ENCODE measurements around the gene ABCD1.
"Not testable (repeated sequence)": the region's sequence is repeated elsewhere in the genome, so short reads cannot be mapped to it uniquely, and the experiment has no call there.

The ABCD1 gene

GRCh38 chrX:153709726-153710674 lies 14.7 kb upstream of the ABCD1 start:
- no peak for DNase-seq (ENCODE audit: low read depth)

DNA sequence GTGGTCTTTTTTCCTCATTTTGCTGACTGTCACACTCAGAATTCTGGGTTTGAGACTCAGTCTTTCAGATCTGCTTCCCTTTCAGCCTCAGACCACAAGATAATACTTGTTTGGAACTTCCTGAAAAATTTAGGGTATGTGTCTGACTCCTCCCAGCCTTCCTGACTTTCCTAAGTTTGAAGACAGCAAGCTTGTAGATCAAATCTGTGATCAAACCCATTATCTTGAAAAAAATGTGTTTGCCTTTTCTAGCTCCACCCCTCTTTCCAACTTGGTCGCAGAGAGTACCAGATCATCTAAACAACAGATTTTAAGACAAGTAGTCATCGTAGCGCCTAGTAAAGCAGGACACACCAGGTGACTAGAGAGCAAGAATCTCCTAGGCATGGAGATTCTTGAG lies 10.4 kb upstream of the ABCD1 start:
- no peak for DNase-seq (ENCODE audit: low read depth)

DNA sequence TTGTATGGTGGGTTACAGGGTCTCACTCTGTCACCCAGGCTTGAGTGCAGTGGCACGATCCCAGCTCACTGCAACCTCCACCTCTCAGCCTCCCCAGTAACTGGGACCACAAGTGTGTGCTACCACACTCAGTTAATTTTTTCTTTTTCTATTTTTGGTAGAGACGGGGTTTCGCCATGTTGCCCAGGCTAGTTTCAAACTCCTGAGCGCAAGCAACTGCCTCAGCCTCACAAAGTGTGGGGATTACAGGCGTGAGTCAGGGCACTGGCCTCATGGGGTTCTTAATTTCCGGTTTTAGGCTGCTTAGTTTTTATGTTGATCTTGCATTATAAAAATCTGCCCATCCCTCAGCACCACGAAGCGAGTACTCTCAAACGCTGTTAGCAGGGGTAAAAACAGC lies 7.2 kb upstream of the ABCD1 start:
- DNase-seq (ENCODE audit: low read depth) = no peak

- DNase-seq (ENCODE audit: low read depth) = no peak
Observed at GRCh38 chrX:153719238-153719637, 5.4 kb upstream of the ABCD1 start.

GRCh38 chrX:153719701-153720100 lies 5.0 kb upstream of the ABCD1 start:
- DNase-seq (ENCODE audit: low read depth) = no peak

GRCh38 chrX:153722704-153723350 lies 1.8 kb upstream of the ABCD1 start:
- DNase-seq (ENCODE audit: low read depth) = no peak

GRCh38 chrX:153723351-153724251 lies 1.1 kb upstream of the ABCD1 start:
- DNase-seq (ENCODE audit: low read depth) = peak; percentile 42

DNA sequence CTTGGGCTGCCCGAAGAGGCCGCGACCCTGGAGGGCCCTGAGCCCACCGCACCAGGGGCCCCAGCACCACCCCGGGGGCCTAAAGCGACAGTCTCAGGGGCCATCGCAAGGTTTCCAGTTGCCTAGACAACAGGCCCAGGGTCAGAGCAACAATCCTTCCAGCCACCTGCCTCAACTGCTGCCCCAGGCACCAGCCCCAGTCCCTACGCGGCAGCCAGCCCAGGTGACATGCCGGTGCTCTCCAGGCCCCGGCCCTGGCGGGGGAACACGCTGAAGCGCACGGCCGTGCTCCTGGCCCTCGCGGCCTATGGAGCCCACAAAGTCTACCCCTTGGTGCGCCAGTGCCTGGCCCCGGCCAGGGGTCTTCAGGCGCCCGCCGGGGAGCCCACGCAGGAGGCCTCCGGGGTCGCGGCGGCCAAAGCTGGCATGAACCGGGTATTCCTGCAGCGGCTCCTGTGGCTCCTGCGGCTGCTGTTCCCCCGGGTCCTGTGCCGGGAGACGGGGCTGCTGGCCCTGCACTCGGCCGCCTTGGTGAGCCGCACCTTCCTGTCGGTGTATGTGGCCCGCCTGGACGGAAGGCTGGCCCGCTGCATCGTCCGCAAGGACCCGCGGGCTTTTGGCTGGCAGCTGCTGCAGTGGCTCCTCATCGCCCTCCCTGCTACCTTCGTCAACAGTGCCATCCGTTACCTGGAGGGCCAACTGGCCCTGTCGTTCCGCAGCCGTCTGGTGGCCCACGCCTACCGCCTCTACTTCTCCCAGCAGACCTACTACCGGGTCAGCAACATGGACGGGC lies 579 bp downstream of the ABCD1 start:
- DNase-seq (ENCODE audit: low read depth) = no peak

DNA sequence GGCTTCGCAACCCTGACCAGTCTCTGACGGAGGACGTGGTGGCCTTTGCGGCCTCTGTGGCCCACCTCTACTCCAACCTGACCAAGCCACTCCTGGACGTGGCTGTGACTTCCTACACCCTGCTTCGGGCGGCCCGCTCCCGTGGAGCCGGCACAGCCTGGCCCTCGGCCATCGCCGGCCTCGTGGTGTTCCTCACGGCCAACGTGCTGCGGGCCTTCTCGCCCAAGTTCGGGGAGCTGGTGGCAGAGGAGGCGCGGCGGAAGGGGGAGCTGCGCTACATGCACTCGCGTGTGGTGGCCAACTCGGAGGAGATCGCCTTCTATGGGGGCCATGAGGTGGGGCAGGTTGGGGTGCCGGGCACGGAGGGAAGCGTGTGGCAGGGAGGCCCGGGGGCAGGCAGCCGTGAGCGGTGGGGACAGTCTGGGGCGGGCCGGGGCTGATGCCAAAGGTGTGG lies 1.2 kb downstream of the ABCD1 start:
- DNase-seq (ENCODE audit: low read depth) = no peak

DNA sequence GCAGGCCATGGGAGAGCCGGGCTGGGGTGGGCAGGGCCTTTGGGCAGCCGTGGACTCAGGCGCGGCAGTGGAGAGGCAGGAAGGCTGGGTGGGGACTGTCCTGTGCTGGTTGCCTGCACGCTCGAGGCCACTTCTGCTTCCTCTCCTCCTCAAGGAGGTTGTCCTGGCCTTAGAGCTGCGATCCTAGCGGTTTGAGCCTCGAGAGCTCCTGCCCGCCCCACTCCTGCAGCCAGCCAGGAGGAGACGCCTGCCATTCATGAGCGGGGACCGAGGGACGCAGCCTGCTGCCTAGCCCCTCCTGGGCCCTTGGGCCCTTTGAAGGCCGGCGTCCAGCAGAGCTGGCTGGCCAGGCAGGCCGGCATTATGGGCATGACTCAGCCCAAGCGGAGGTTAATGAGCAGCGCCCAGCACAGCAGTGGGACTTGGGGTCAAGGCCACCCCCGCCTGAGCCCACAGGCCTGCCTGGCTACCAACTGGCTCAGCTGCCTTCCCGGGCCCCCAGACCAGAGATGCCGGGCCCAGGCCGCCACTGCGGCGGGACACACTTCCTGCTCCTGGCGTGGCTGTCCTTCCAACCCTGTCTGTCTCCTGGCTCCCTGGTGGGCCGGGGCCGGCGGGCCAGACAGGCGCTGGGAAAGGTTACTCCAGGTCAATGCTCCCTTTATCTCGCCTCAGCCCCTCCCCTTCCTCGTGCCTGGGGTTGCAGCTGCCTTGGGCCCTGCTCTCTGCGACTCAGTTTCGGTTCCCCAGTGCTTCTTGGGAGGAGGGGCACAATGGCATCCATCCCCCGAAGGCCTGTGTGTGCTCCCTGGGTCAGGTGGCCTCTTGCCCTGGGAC lies 1.8 kb downstream of the ABCD1 start:
- DNase-seq (ENCODE audit: low read depth) = no peak

DNA sequence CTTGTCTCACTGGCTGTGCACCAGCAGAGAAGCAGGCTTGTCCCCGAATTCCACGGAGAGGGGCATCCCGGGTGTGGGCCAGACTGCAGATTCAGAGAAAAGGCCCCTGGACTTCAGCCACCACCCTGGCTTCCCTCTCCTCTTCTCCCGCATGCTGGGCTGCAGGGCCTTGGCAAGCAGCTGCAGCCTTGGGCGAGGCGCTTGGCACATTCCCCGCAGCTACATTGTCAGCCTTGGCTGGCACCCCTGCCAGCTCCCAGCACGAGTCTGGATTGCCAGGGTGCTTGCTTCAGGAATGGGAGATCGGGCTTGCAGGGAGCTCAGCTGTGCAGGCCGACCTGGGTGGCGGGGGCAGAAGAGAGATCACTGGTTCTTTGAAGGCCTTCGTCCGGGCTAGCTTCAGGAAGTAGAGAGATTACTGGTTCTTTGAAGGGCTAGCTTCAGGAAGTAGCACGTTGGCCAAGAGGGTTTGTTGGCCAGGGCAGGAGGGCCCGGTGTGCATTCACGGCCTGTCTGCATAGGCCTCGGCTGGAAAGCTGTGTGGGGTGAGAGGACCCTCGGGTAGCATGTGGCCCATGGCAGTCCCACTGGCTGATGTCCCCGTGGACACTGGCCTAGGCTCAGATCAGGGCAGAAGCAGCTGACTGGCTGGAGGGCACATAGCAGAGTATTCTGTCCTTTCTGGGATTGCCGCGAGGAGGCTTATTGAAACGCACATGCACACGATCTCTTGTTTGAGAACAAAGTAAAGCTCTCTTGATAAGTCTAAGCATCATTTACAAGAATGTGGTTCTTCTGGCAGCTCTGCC lies 2.7 kb downstream of the ABCD1 start:
- no peak for DNase-seq (ENCODE audit: low read depth)

GRCh38 chrX:153728095-153728494 lies 3.4 kb downstream of the ABCD1 start:
- no peak for DNase-seq (ENCODE audit: low read depth)

DNA sequence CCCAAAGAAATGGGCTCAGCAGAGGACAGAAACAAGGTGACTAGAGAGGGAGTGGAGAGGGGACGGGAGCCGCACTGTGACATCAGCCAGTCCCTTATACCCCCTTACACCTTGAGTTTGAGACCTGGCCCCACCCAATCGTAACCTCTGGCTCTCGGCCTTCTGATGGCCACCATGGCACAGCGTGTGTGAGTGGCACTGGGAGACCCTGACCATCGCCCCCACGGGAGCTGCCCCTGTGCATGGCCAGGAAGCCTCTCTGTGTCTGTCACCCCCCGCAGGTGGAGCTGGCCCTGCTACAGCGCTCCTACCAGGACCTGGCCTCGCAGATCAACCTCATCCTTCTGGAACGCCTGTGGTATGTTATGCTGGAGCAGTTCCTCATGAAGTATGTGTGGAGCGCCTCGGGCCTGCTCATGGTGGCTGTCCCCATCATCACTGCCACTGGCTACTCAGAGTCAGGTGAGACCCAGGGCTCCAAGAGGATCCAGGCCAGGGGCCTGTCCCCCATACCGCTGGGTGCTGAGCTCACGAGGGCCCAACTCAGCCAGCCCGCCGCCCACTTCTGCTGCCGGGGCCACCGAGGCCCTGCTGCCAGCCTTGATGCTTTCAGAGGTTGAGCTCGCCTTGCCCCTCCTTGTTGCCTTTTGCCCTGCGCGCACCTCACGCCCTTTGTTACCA lies 4.4 kb downstream of the ABCD1 start:
- no peak for DNase-seq (ENCODE audit: low read depth)

GRCh38 chrX:153730115-153730514 lies 5.5 kb downstream of the ABCD1 start:
- not testable (repeated sequence) for DNase-seq (ENCODE audit: low read depth)

GRCh38 chrX:153731117-153731844 lies 6.6 kb downstream of the ABCD1 start:
- DNase-seq (ENCODE audit: low read depth) = no peak

GRCh38 chrX:153731845-153732215 lies 7.2 kb downstream of the ABCD1 start:
- no peak for DNase-seq (ENCODE audit: low read depth)

DNA sequence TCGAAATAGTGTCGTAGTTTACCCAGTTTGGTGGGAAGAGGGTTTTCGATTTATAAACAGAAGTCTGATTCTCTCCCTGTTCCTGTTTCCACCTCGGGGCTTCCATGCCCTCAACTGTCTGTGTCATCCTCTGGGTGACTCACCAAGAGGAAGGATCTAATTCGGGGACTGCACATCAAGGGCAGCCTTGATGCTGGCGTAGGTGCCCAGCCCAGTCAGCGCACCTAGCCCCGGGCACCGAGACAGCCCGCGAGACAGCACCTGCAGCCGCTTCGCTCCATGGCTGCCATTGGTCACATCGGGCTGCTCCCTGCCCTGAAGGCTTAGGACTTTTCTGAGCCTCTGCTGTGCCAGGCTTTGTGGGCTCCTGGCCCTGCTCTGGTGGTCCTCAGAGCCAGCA lies 7.7 kb downstream of the ABCD1 start:
- no peak for DNase-seq (ENCODE audit: low read depth)

- DNase-seq (ENCODE audit: low read depth) = no peak
Observed at GRCh38 chrX:153733651-153734240, 9.1 kb downstream of the ABCD1 start.
